Naive thymus-derived CD4-positive, alpha-beta T cell (primary cell): ENCODE measurements around the gene DYNLT3. TPM values are rescaled to one million over a fixed set of nuclear protein-coding genes. Genes with fewer than 3 reads are reported as not detected.

ENCODE experiments used
- ATAC-seq: fragments of 150-1000 bp; cut with Tn5 transposase; 2 replicates; pipeline ENCODE4 v1.10.0; 2021; ENCODE audit warnings: mild to moderate bottlenecking, moderate library complexity
- CTCF ChIA-PET: fragments of 350-600 bp; sonication (Branson Sonifier 250); formaldehyde crosslinking; loops from one replicate; lab custom pipeline; 2021; ENCODE audit warnings: antibody characterized with exemption; lab: Charles Lee
- POLR2A ChIA-PET: fragments of 350-600 bp; sonication (Branson Sonifier 250); formaldehyde crosslinking; loops from one replicate; lab custom pipeline; 2021; ENCODE audit warnings: antibody characterized with exemption, inconsistent platforms; lab: Charles Lee
- DNase-seq, 9 donors: peaks; one replicate each; pipeline versions ENCODE4 v3.0.0 to v3.0.0-alpha.2; 2020 to 2022; ENCODE audit warnings: mixed read lengths in 1 of 9
- H3K27ac ChIP-seq: one replicate; pipeline ENCODE4 v1.7.0; 2013; ENCODE audit warnings: mild to moderate bottlenecking, low read depth, low read length, moderate library complexity
- H3K27me3 ChIP-seq, 2 donors: one replicate each; pipeline ENCODE4 v1.7.0; 2013; ENCODE audit warnings: low read length in 2 of 2, mild to moderate bottlenecking in 2 of 2, moderate library complexity in 2 of 2; ENCODE audit not compliant: control insufficient read depth in 2 of 2, insufficient read depth in 2 of 2
- H3K36me3 ChIP-seq, 3 experiments: 1 replicate in 2 of 3; 2 replicates in 1 of 3; pipeline ENCODE4 v1.7.0; 2013; ENCODE audit warnings: low read length in 3 of 3, mild to moderate bottlenecking in 3 of 3, moderate library complexity in 1 of 3; ENCODE audit not compliant: insufficient read depth in 3 of 3, control insufficient read depth in 2 of 3
- H3K4me1 ChIP-seq, 2 donors: one replicate each; pipeline ENCODE4 v1.7.0; 2013; ENCODE audit warnings: low read length in 2 of 2, mild to moderate bottlenecking in 2 of 2, moderate library complexity in 1 of 2; ENCODE audit not compliant: control insufficient read depth in 2 of 2, insufficient read depth in 2 of 2
- H3K4me3 ChIP-seq: 2 replicates; pipeline ENCODE4 v1.7.0; 2013; ENCODE audit warnings: mild to moderate bottlenecking, low read length
- H3K9me3 ChIP-seq, 3 experiments: 1 replicate in 2 of 3; 2 replicates in 1 of 3; pipeline ENCODE4 v1.7.0; 2013; ENCODE audit warnings: low read length in 3 of 3; ENCODE audit not compliant: control insufficient read depth in 2 of 3
- H3K27ac Mint-ChIP-seq, 9 donors: one replicate each; pipeline ENCODE4 v1.8.0; 2020 to 2022; ENCODE audit warnings: mixed read lengths in 9 of 9, mild to moderate bottlenecking in 8 of 9, moderate library complexity in 5 of 9, inconsistent platforms in 2 of 9
- H3K27me3 Mint-ChIP-seq, 5 donors: one replicate each; pipeline ENCODE4 v1.8.0; 2021 to 2022; ENCODE audit warnings: mixed read lengths in 5 of 5, mild to moderate bottlenecking in 1 of 5
- H3K36me3 Mint-ChIP-seq, 5 donors: one replicate each; pipeline ENCODE4 v1.8.0; 2020 to 2022; ENCODE audit warnings: mixed read lengths in 5 of 5, mild to moderate bottlenecking in 3 of 5, inconsistent platforms in 1 of 5
- H3K4me1 Mint-ChIP-seq, 7 donors: one replicate each; pipeline ENCODE4 v1.8.0; 2020 to 2022; ENCODE audit warnings: mixed read lengths in 7 of 7, mild to moderate bottlenecking in 3 of 7, inconsistent platforms in 1 of 7
- H3K4me3 Mint-ChIP-seq, 10 donors: one replicate each; pipeline ENCODE4 v1.8.0; 2020 to 2022; ENCODE audit warnings: mild to moderate bottlenecking in 10 of 10, mixed read lengths in 10 of 10, moderate library complexity in 6 of 10, inconsistent platforms in 2 of 10
- H3K9me3 Mint-ChIP-seq, 11 donors: one replicate each; pipeline ENCODE4 v1.8.0; 2020 to 2022; ENCODE audit warnings: mixed read lengths in 11 of 11, mild to moderate bottlenecking in 4 of 11, inconsistent platforms in 1 of 11, moderate library complexity in 1 of 11
- intact Hi-C, 2 donors: fragments of 100-400 bp; cut with micrococcal nuclease; formaldehyde crosslinking; loops; one replicate each; pipeline ENCODE4 v1.15.1; 2023
- polyA plus RNA-seq, 2 donors: library from polyadenylated mRNA; unstranded; fragments of 300-500 nt; fragmentation: Illumina TruSeq; gene quantifications; one replicate each; pipeline ENCODE4 v1.2.3, GENCODE V29; 2021
- total RNA-seq, 6 experiments: library from RNA in 5 of 6; stranded (reverse) in 5 of 6; gene quantifications; 1 replicate in 5 of 6; 2 replicates in 1 of 6; pipeline ENCODE4 v1.2.3 and lab custom pipeline; 2021 to 2026

The DYNLT3 gene
- total and polyA plus RNA-seq, 7 experiments from 2014 or later: 13.8 to 42.1 (median 25.8) TPM

GRCh38 chrX:37847733-37848197 lies 394 bp upstream of the DYNLT3 start:
- Mint-ChIP-seq H3K9me3 (peaks cover 0 to 4% (median 0%) of the 10 kb centered on the region in 11 donors), H3K4me3 (peak overlapping the region; percentile 68 to 93 (median 88)), H3K27ac (peak overlapping the region; percentile 87 to 98 (median 94)), H3K36me3 (peaks cover 0 to 3% (median 0%) of the 10 kb centered on the region in 5 donors), H3K4me1 (peaks cover 5 to 41% (median 31%) of the 10 kb centered on the region in 7 donors), H3K27me3 (no peaks in the 10 kb centered on the region)
- H3K36me3 ChIP-seq: no peaks in the 10 kb centered on the region
- intact Hi-C loops: loop anchor here (1.0 to 5.0 kb wide), 4 partner anchors 60 to 480 kb away; partner anchors contain the start of gene RPGR (in 2 of the 2)
- no peaks in the 10 kb centered on the region for H3K27me3 ChIP-seq
- POLR2A ChIA-PET: no interaction called here
- H3K4me3 ChIP-seq: peak overlapping the region; percentile 84
- H3K9me3 ChIP-seq: no peaks in the 10 kb centered on the region
- H3K4me1 ChIP-seq: peaks cover 4 to 8% of the 10 kb centered on the region in 2 donors
- DNase-seq (no peak), ATAC-seq (no peak)
- peak overlapping the region; percentile 96 for H3K27ac ChIP-seq
- CTCF ChIA-PET: no interaction called here

GRCh38 chrX:37846558-37846933 lies 825 bp downstream of the DYNLT3 start:
- Mint-ChIP-seq H3K27ac (peak overlapping the region; percentile 79 to 96 (median 89)), H3K9me3 (peaks cover 0 to 4% (median 0%) of the 10 kb centered on the region in 11 donors), H3K4me3 (peak overlapping the region; percentile 68 to 93 (median 88)), H3K4me1 (peaks cover 5 to 48% (median 31%) of the 10 kb centered on the region in 7 donors), H3K36me3 (peaks cover 0 to 3% (median 0%) of the 10 kb centered on the region in 5 donors), H3K27me3 (no peaks in the 10 kb centered on the region)
- Histone ChIP-seq H3K4me3 (peak overlapping the region; percentile 84), H3K4me1 (peaks cover 4 to 8% of the 10 kb centered on the region in 2 donors), H3K9me3 (no peaks in the 10 kb centered on the region), H3K36me3 (no peaks in the 10 kb centered on the region), H3K27ac (peak overlapping the region; percentile 96), H3K27me3 (no peaks in the 10 kb centered on the region)
- CTCF ChIA-PET: no interaction called here
- no peak for ATAC-seq
- intact Hi-C loops: loop anchor here (5.0 kb wide), 2 partner anchors 59 to 481 kb away; partner anchors contain the start of gene RPGR (in 1 of the 2)
- DNase-seq: no peak
- POLR2A ChIA-PET: no interaction called here

GRCh38 chrX:37846141-37846540 lies 1.2 kb downstream of the DYNLT3 start:
- Mint-ChIP-seq H3K27me3 (no peaks in the 10 kb centered on the region), H3K4me1 (peaks cover 5 to 49% (median 31%) of the 10 kb centered on the region in 7 donors), H3K36me3 (peaks cover 0 to 2% (median under 1%) of the 10 kb centered on the region in 5 donors), H3K9me3 (peaks cover 0 to 3% (median 0%) of the 10 kb centered on the region in 11 donors), H3K4me3 (peak overlapping the region; percentile 68 to 93 (median 88)), H3K27ac (peak overlapping the region; percentile 79 to 96 (median 89))
- peak overlapping the region; percentile 84 for H3K4me3 ChIP-seq
- ChIA-PET POLR2A (interaction anchor here (0.7 kb wide), 1 partner anchor 55 kb away, joined by 3 read pairs; no protein-coding TSS in a partner anchor), CTCF (no interaction called here)
- ATAC-seq: no peak
- peak overlapping the region; percentile 96 for H3K27ac ChIP-seq
- DNase-seq: peak in 5 of 9 donors; percentile 5 to 46 (median 14)
- H3K27me3 ChIP-seq: no peaks in the 10 kb centered on the region
- no peaks in the 10 kb centered on the region for H3K36me3 ChIP-seq
- H3K4me1 ChIP-seq: peaks cover 4 to 8% of the 10 kb centered on the region in 2 donors
- H3K9me3 ChIP-seq: no peaks in the 10 kb centered on the region
- intact Hi-C loops: loop anchor here (5.0 kb wide), 2 partner anchors 59 to 481 kb away; partner anchors contain the start of gene RPGR (in 1 of the 2)

- peak overlapping the region in 6 of 9 donors; percentile 8 to 84 (median 72) for H3K27ac Mint-ChIP-seq
These were observed 2.7 kb downstream of the DYNLT3 start for GRCh38 chrX:37844622-37845021.

GRCh38 chrX:37840931-37841330 lies 6.4 kb downstream of the DYNLT3 start:
- ChIA-PET POLR2A (no interaction called here), CTCF (no interaction called here)
- Mint-ChIP-seq H3K4me3 (no peak overlapping the region), H3K9me3 (no peaks in the 10 kb centered on the region), H3K4me1 (peaks cover 0 to 33% (median 17%) of the 10 kb centered on the region in 7 donors), H3K27me3 (no peaks in the 10 kb centered on the region), H3K36me3 (peaks cover 0 to 18% (median 5%) of the 10 kb centered on the region in 5 donors), H3K27ac (peak overlapping the region in 1 of 9 donors; percentile 53)
- ATAC-seq (no peak), DNase-seq (no peak)
- Histone ChIP-seq H3K4me3 (no peak overlapping the region), H3K36me3 (no peaks in the 10 kb centered on the region), H3K4me1 (no peaks in the 10 kb centered on the region), H3K27ac (no peak overlapping the region), H3K9me3 (no peaks in the 10 kb centered on the region), H3K27me3 (no peaks in the 10 kb centered on the region)
- intact Hi-C loops: no loop called here

More at GRCh38 chrX:37844622-37845021, 2.7 kb downstream of the DYNLT3 start:
- no peaks in the 10 kb centered on the region for H3K36me3 ChIP-seq
- H3K4me3 ChIP-seq: no peak overlapping the region
- ChIA-PET CTCF (no interaction called here), POLR2A (no interaction called here)
- Mint-ChIP-seq H3K4me1 (peaks cover 5 to 49% (median 30%) of the 10 kb centered on the region in 7 donors), H3K9me3 (no peaks in the 10 kb centered on the region), H3K27me3 (no peaks in the 10 kb centered on the region), H3K4me3 (peak overlapping the region in 2 of 10 donors; percentile 19 to 24), H3K36me3 (peaks cover 0 to 6% (median 2%) of the 10 kb centered on the region in 5 donors)
- H3K4me1 ChIP-seq: peaks cover 4 to 8% of the 10 kb centered on the region in 2 donors
- no peaks in the 10 kb centered on the region for H3K27me3 ChIP-seq
- H3K27ac ChIP-seq: no peak overlapping the region
- no peaks in the 10 kb centered on the region for H3K9me3 ChIP-seq
- ATAC-seq (no peak), DNase-seq (no peak)
- intact Hi-C loops: loop anchor here (5.0 kb wide), 2 partner anchors 57 to 483 kb away; partner anchors contain the start of gene RPGR (in 1 of the 2)

- H3K27ac Mint-ChIP-seq: no peak overlapping the region
- H3K36me3 Mint-ChIP-seq: peaks cover 0 to 14% (median 1%) of the 10 kb centered on the region in 5 donors
- intact Hi-C loops: no loop called here
- Histone ChIP-seq H3K36me3 (no peaks in the 10 kb centered on the region), H3K27ac (no peak overlapping the region), H3K4me3 (no peak overlapping the region), H3K27me3 (no peaks in the 10 kb centered on the region), H3K4me1 (no peaks in the 10 kb centered on the region), H3K9me3 (no peaks in the 10 kb centered on the region)
- CTCF ChIA-PET: interaction anchor here (0.7 kb wide), 1 partner anchor 11 kb away, joined by 3 read pairs; no protein-coding TSS in a partner anchor
- H3K27me3 Mint-ChIP-seq: no peaks in the 10 kb centered on the region
- peaks cover 0 to 2% (median 0%) of the 10 kb centered on the region in 7 donors for H3K4me1 Mint-ChIP-seq
- H3K9me3 Mint-ChIP-seq: no peaks in the 10 kb centered on the region
- H3K4me3 Mint-ChIP-seq: no peak overlapping the region
- DNase-seq (no peak), ATAC-seq (no peak)
- POLR2A ChIA-PET: no interaction called here
These were observed 12.4 kb downstream of the DYNLT3 start for GRCh38 chrX:37834937-37835336.
